NCI-H2107 treated with DMSO at 0.1 percent for 48 hours (cell line): Measurements from ENCODE around the gene ILF3.
"Not testable (repeated sequence)": the region's sequence is repeated elsewhere in the genome, so short reads cannot be mapped to it uniquely, and the experiment has no call there.

Source experiments
- DNase-seq: peaks from one replicate; lab custom pipeline; 2025; ENCODE audit not compliant: unreplicated experiment; lab: John Stamatoyannopoulos, UW

Gene ILF3

GRCh38 chr19:10671922-10672321, 17.8 kb downstream of the ILF3 start:
- DNase-seq = not testable (repeated sequence)

GRCh38 chr19:10675214-10675613, 21.1 kb downstream of the ILF3 start:
- DNase-seq = not testable (repeated sequence)

DNA sequence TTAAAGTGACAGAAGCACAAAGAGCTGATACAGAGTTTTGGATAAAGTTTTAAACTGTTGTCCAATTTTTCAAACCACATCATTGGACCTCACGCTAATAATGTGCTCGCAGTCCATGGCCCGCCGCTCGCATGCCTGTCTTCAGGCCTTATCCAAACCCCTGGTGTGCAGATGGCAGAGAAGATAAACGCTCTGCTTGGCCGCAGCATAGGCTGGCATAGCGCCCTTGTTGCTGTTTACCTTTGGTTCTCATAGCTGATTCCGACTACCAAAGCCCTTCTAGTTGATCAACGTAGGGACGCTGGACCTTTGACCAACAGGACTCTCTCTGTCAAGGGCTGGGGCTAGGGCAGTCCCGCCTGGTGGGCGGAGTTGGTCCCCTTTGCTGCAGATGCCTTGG, 23.6 kb downstream of the ILF3 start:
- no peak for DNase-seq

DNA sequence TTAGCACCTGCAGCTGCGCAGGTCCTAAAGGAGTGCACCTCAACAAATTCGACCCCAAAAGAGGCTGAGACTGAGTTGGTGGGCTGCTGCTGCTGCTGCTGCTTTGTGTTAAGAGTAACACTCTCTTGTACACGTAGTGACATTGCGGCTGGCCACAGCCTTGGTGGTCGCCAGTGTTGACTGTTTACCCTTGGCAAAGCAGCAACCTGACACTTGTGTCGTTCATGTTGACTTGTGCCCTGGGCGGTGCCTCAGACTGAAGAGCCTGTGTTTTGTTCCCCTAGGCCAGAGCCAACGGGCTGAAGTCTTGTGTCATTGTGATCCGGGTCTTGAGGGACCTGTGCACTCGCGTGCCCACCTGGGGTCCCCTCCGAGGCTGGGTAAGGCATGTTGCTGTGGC, 24.7 kb downstream of the ILF3 start:
- DNase-seq = no peak

GRCh38 chr19:10679743-10680142, 25.6 kb downstream of the ILF3 start:
- DNase-seq = no peak

DNA sequence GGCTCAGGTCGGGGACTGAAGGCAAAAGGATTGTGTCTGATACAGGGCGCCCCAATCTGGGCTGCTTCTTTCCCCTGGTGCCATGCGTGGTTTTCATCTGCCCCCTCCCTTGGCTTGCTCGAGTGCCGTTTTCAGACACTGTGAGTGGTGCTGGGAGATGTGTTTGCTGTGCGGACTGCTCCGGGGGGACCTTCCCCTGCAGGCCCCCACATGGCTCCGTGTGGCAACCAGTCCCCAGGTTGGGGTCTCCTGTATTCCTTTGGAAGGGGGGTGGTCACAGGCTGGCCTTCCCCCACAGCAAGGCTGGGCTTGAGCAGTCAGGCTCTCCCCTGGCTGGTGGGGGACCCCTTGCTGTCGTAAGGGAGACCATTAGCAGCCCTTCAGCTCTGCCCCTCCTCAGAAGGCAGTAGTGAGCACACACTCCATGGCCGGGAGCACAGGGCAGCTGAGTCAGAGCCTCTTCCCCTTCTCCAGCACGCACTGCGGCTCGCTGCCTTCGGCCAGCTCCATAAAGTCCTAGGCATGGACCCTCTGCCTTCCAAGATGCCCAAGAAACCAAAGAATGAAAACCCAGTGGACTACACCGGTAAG, 26.5 kb downstream of the ILF3 start:
- DNase-seq = no peak

DNA sequence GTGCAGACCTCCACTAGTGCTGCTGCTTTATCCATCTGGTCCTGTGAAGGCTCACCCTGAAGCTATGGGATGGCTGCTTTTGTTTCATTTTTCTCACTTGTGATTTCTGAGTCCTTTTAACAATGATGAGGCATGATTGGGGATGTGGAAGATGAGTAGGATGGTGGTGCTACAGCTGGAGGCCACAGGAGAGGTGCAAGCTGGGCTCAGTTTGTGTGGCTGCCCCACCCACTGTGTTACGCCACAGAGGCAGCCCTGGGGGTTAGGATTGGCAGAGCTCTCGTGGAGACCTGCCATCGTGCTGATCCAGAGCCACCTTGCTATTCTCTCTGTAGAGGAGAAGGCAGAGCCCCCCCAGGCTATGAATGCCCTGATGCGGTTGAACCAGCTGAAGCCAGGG, 27.5 kb downstream of the ILF3 start:
- DNase-seq = no peak

GRCh38 chr19:10682397-10683063, 28.4 kb downstream of the ILF3 start:
- DNase-seq = no peak

DNA sequence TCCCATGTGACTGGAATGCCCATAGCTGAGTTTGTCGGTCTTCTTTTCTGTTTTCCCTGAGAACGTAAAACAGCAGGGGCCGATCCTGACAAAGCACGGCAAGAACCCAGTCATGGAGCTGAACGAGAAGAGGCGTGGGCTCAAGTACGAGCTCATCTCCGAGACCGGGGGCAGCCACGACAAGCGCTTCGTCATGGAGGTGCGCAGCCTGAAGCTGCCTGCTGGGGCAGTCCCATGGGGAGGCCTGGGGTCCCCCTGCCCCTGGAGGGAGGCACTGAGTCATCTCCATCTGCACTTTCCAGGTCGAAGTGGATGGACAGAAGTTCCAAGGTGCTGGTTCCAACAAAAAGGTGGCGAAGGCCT, 28.9 kb downstream of the ILF3 start:
- no peak for DNase-seq

DNA sequence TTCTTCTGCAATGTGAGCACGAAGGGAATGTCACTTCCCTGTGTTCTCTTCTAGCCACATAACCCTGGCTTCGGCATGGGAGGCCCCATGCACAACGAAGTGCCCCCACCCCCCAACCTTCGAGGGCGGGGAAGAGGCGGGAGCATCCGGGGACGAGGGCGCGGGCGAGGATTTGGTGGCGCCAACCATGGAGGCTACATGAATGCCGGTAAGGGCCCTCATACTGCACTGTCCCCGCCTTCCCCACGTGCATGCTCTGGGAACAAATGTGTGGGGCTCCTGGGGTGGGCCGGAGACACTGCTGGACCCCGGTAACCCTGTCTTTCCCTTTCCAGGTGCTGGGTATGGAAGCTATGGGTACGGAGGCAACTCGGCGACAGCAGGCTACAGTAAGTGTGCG, 29.4 kb downstream of the ILF3 start:
- DNase-seq = no peak

- DNase-seq = no peak
Observed at GRCh38 chr19:10685210-10685609, 31.1 kb downstream of the ILF3 start.

- DNase-seq = no peak
Observed at GRCh38 chr19:10686193-10686592, 32.0 kb downstream of the ILF3 start.

- no peak for DNase-seq
Observed at GRCh38 chr19:10686661-10687517, 32.7 kb downstream of the ILF3 start.

- DNase-seq = no peak
Observed at GRCh38 chr19:10687518-10688288, 33.6 kb downstream of the ILF3 start.

DNA sequence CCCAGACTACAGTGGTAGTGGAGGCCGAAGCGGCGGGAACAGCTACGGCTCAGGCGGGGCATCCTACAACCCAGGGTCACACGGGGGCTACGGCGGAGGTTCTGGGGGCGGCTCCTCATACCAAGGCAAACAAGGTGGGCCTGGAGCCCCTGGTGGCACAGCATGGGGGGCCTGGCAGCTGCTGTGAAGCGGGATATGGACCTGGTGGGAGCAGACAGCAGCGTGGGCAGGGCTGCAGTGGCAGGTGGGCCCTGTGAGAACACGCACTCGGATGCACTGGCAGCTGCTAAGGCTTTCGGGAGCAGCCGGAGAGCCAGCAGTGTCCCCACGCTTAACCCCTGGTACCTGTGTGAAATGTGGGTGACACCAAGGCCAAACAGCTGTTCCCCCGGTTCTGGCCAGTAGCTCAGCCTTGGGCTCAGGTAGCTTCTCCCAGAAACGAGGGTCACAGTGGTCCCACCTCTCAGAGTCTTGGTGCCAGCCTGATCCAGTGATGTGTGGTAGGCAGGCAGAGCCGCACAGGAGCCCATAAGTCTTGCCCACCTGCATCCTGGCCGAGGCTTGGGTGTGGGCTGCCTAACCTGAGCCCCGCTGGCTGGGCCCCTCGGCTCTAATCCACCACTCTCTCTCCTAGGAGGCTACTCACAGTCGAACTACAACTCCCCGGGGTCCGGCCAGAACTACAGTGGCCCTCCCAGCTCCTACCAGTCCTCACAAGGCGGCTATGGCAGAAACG, 34.6 kb downstream of the ILF3 start:
- no peak for DNase-seq

DNA sequence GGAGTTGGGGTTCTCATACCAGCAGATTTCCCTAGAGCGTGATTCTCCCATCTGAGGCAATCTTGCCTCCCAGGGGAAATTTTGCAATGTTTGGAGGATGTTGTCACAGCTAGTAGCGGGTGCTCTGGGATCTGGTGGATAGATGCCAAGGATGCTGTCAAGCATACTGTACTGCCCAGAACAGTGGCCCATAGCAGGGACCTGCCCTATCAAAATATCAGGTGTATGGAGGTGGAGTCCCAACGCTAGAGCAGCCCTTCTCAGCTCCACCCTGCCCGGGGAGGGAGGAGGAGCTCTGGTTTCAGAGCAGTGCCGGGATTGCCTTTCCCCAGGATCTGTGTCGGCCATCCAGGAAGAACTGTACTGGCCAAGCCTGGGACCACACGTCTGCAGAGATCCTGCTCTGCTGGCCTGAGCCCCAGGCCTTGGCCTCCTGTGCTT, 36.2 kb downstream of the ILF3 start:
- no peak for DNase-seq

DNA sequence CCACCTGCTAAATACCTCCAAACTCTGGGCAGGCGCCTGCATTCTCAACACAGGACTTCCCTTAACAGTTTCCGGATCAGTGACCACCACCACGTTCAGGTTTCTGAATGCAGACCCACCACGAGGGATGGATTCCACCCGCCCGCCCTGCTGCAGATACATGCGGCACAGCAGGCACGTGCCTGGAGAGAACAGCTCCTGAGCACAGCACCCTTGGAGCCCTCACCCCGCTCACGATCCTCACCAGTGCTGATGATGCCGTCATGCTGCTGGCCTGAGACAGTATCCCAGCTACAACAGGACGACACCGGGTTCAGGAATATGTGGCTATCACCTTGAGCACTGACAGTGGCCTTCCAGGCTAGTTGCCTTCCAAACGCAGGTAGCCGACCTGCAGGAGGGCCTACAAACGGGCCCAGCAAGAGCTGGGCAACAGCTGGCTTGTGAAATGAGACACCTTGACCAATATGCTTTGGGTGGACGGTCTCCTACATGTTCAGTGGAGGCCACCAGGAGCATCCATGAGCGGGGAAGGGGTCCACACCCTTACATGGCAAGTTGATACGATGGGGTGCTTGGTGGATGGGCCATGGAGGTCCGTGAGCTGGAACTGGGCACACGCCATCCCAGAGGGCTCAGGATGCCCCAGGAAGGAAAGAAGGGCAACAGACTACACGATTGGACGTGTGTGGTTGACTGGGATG, 37.2 kb downstream of the ILF3 start:
- DNase-seq = no peak

- no peak for DNase-seq
Observed at GRCh38 chr19:10691883-10692282, 37.7 kb downstream of the ILF3 start.

DNA sequence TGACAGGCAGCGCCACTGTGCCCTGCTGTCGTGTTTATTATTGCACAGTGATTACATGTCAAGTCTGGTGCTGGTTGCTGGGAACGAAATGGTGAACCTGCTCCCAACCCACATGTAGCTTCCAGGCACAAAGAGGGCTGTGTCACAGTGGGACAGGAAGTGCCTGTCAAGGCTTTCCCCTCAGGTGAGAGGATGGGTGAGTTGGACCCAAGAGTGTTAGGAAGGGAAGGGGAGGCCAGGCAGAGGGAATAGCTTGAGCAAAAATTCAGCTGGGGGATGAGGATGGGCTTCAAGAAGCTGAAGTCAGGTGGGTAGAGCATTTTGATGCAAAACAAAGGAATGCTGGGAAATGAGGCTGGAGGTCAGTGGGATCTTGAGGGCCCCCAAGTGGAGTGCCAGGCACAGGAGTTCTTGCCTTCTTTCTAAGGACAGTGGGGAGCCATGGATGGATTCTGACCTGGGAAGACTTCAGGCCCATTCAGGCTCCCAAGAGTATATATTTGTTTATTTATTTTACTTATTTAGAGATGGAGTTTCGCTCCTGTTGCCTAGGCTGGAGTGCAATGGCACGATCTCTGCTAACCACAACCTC, 38.6 kb downstream of the ILF3 start:
- no peak for DNase-seq
